Measurements from ENCODE around the gene C15orf39.

C15orf39 gene

GRCh38 chr15:75213212-75213767, 11.6 kb downstream of the C15orf39 start:
- TF ChIP-seq CTCF (IDR thresholded peaks at IDR 0.05), result no peak

- TF ChIP-seq CTCF (IDR thresholded peaks at IDR 0.05), result no peak
Measured at GRCh38 chr15:75213768-75214221, 12.1 kb downstream of the C15orf39 start.

GRCh38 chr15:75214293-75215096, 12.8 kb downstream of the C15orf39 start:
- no peak for TF ChIP-seq CTCF (IDR thresholded peaks at IDR 0.05)

GRCh38 chr15:75215107-75216004, 13.7 kb downstream of the C15orf39 start:
- TF ChIP-seq CTCF (IDR thresholded peaks at IDR 0.05), result no peak

GRCh38 chr15:75217012-75217411, 15.3 kb downstream of the C15orf39 start:
- no peak for TF ChIP-seq CTCF (IDR thresholded peaks at IDR 0.05)

GRCh38 chr15:75223688-75224087, 22.0 kb downstream of the C15orf39 start:
- TF ChIP-seq CTCF (IDR thresholded peaks at IDR 0.05), result no peak

- no peak for TF ChIP-seq CTCF (IDR thresholded peaks at IDR 0.05)
Measured at GRCh38 chr15:75224281-75224680, 22.6 kb downstream of the C15orf39 start.
